HG03039 (cell line): ENCODE measurements around the gene CRHR1.
"Not testable (repeated sequence)": the region's sequence is repeated elsewhere in the genome, so short reads cannot be mapped to it uniquely, and the experiment has no call there.

Experiments
- ATAC-seq: cut with Tn5 transposase; IDR thresholded peaks from one replicate; pipeline ENCODE4 v1.9.1; 2021; ENCODE audit warnings: mild to moderate bottlenecking, moderate library complexity; ENCODE audit not compliant: unreplicated experiment

The CRHR1 gene

DNA sequence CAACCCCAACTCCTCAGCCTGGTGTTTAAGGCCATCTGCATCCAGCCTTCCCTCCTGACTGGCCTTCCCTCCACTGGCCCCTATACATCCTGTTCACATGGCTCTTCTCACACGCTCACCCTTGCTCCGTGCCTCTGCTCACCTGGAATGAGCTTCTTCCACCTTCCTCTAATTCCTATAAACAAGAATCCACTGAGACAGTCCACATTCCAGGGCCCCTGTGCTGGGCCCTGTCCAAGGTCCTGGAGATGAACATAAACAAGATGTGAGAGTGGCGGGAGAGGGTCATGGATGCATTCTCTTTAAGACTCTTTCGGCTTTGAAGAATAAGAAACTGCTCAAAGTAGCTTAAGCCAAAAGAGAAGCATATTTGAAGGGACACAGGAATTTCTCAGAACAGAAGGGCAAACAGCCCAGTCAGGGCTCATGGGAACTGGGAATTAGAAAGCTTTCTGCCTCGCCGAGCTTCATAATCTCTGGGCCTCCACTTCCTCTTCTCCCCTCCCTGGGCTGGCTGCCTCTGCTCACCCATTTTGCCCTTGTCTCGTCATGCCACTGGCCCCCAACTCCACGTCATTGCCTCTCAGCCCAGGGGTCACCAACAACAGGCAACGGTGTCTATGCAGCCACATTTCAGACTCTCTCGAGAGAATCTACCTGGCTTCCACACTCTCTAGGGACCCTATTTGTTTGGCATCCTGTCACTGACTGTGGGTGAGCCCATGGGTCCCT, 74.0 kb downstream of the CRHR1 start:
- no peak for ATAC-seq

DNA sequence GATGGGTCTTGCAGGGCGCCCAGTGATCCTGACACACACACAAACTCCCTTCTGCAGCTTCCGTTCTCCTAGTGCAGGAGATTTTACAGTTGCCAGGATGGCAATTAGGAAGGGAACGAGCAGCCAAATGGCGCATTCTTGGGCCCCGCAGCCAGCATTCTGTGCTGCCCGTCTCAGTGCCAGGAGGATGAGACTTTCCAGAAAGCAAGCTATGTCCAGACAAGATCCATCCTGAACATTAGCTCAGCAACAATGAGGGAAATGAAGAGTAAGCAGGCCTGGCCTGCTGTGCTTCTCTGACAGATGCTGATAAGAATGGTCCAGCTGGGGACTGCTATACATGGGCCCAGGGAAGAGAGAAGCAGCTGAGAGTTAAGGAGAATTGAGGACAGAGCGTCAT, 77.0 kb downstream of the CRHR1 start:
- ATAC-seq, result no peak

DNA sequence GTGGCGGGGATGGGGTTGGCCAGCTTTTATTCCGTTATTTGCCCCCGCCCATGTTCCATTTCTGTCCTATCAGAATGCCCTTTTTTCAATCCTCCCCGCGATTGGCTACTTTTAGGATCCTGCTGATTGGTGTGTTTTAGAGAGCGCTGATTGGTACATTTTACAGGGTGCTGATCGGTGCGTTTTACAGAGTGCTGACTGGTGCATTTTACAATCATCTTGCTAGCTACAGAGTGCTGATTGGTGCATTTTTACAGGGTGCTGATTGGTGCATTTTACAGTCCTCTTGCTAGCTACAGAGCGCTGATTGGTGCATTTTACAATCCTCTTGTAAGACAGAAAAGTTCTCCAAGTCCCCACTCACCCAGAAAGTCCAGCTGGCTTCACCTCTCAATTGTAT, 78.0 kb downstream of the CRHR1 start:
- ATAC-seq, result not testable (repeated sequence)

DNA sequence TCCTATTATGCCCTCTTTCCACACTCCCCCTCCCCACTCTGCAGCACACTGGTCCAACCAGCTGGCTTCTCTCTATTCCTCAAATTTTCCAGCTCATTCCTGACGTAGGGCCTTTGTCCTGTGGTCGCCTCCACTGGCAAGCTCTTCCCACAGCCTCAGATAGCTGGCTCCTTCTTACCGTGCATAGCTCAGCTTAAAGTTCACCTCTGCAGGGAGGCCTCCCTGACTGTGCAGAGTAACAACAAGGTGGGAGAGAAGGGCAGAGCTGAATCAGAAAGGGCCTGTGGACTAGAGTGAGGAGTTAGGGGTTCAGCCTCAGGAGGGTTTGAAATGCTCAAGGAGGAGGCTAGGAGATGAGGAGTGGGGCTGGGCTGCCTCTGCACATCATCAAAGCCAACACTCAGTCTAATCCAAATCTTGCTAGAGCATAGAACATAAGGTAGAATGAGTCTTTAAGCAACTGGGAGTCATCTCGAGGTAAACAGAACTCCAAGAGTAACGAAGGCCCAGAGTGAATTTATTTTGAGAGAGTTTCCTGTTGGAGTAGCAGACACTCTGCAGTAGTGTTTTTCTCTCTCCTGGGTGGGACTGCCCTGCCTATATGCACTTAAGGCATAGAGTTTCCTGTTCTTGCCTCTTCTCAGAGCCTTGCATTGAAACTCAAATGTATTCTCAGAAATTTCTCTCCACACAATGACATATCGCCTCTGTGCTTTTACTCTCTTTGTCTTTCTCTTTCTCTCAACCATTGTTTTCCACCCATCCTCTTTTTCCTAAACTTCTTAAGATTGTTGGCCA, 79.9 kb downstream of the CRHR1 start:
- ATAC-seq, result no peak

DNA sequence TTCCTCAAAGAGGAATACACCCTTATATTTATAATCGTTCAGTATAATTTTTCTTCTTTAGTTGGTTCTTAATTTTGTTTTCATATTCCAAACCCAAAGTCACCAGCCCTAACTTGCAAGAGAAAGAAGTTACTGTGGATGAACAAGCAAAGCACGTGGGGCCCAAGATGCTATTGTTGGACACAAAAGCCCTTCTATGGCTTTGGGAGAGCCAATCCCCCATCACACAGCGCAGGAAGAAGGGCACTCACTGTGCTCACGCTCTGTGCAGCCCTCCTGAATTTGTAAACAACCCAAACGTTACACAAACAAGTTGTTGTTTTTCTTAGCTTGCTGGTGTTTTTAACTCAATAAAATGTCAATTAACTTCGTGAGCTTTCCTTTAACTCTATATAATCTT, 83.1 kb downstream of the CRHR1 start:
- ATAC-seq, result no peak

DNA sequence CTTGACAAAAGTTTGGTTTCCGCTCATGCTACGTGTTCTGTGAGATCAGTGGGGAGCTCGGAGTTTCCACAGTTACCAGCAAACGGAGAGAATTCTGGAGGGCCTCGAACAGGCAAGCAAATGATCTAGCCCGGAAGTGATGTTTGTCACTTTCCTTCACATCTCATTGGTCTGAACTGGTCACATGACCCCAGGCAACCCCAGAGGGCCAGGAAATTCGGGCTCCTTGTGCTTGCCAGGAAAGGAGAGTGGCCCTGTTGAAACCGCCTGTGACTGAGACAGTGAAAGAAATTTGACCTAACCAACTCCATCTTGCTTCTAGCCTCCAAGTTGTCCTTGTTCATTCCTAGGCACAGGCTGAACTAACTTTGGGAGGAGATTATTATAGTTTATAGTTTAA, 83.6 kb downstream of the CRHR1 start:
- ATAC-seq, result no peak

DNA sequence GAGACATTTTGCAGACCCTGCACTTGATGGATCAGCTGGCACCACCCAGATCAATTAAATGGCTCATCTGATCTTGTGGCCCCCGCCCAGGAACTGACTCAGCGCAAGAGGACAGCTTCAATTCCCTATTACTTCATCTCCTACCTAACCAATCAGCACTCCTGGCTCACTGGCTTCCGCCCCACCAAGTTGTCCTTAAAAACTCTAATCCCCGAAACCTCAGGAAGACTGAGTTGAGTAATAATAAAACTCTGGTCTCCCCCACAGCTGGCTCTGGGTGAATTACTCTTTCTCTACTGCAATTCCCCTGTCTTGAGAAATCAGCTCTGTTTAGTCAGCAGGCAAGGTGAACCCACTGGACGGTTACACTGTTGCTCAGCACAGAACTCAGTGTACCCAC, 84.2 kb downstream of the CRHR1 start:
- no peak for ATAC-seq

DNA sequence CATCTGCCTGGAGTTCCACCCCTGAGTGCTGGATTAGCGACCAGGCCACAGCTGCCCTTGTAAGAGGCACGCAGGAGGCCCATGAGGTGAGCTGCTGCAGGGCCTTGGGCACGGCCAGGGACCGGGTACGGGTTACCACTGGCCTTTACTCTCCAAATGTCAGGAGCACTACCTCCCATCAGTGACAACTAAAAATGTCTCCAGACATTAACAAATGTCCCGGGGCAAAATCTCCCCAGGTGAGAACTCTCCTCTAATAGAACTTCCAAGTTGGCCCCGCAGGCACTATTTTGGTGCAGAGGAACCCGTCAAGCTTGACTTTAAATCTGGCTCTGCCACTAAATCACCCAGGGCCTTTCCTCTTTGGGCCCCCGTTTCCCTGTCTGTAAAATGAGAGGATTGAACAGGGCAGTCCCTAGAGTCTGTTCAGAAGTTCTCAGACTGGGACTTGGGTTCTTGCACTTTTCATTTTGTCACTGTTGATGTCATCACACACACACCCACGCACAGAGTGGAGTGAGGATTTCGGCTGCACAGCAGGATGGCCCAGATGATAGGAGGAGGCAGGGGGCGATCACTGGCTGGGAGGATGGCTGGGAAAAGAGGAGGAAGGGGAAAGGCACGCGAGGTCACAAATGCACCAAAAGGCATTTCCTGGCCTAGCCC, 85.7 kb downstream of the CRHR1 start:
- ATAC-seq, result no peak

DNA sequence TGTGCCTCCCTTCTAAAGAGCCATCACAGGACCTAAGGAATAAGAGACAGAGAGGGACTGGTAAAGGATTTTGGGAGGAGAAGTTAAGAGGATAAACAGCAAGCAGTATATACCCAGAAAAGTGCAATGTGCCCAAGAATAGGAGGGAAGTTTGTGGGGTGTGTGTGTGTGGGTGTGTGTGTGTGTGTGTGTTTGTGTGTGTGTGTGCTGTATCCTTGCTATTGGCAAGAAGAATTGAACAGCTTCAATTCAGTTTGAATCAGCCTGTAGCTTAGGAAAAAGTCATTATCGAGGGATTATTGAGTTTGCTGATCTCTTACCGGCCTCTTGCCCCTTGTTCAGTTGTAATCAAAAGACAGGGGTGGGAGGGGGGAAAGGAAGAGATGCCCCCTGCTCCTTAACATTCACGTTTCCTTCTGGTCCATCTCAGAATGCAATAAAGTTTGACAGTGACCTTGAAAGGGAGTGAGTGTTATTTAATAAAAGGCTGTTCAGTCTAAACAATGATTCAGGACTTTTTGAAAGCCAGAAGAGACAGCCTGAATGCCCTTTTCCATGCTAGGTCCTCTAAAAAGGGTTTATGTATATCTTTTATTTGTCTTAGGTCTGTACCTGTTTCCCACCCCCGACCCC, 86.3 kb downstream of the CRHR1 start:
- no peak for ATAC-seq

DNA sequence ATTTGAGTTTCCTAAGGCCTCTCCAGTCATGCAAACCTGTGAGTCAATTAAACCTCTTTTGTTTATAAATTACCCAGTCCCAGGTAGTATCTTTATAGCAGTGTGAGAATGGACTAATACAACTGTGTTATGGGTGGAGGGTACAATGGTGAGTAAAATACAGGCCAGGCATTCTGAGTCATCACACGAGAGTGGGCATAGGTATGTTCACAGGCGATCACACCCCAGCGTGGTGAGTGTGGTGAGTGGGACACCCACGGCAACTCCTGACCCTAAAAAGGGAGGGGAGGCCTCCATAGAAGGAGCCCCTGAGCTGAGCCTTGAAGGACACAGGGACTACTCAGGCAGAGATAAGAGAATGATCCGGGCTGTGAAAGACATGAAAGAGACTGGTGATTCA, 87.6 kb downstream of the CRHR1 start:
- no peak for ATAC-seq

DNA sequence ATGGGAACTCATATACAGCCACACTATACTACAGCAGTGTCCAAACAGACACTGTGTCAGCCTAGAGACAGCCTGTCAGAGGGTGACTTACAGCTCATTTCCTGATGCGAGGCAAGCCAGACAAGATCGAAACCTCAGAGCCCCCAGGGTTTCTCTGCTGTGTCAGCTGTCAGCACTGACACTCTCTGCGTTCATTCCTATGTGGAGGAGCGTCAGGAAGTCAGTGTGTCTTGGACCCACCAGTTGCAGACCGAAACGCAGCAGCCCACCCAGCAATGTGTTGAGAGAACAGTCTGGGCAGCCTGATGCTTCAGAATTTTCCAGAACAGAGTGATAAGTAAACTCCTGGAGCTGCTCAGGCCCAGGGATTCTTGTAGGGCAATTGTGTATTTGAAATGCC, 89.6 kb downstream of the CRHR1 start:
- no peak for ATAC-seq

DNA sequence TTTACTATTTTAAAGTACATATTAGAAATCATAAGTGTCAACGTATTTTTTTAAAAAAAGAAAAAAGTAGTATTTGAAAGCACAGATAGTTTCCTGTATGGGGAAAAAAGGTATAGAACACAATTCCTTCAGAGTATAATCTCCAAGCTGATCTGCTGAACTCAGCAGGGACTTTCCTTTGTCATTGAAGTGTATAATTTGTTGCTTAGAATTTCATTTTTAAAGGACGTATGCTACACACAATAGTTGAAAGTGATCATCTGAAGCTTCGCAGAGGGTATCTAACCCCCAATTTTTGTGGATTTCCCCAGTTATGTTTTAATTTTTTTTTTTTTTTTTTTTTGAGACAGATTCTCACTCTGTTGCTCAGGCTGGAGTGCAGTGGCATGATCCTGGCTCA, 90.0 kb downstream of the CRHR1 start:
- ATAC-seq, result no peak

DNA sequence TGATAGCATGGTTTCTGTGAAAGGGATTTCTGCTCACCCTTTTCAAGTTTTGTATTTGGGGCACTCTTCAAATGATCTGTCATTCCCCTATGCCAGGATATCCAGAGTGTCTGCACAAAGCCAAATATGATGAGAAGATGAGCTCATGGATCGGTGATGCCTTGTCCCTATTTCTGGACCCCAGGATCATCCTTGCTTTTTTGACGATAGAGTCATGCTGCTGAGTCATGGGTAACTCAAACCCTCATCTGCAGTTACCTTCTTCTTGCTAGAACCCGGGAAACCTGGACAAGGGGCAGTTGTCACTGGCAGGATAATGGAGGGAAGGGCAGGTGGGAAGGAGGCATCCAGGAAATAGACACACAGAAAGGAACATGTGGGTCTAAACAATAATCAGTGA, 92.4 kb downstream of the CRHR1 start:
- no peak for ATAC-seq

DNA sequence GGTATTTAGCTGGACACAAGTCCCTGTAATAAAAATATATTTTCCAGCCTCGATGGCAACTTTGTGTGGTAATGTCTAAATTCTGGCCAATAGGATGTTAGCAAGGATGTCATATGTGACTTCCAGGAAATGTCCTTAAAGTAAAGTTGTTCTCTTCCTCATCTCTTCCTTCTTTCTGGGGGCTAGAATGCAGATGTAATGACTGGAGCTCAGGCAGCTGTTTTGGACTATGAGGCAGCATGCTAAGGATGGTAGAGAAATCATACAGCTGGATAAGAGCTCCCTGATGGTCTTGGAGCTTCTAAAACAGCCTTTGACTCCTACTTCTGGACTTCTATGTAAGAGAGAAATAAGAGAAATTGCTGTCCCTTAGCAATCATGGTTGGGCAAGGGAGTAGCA, 93.3 kb downstream of the CRHR1 start:
- ATAC-seq, result no peak

DNA sequence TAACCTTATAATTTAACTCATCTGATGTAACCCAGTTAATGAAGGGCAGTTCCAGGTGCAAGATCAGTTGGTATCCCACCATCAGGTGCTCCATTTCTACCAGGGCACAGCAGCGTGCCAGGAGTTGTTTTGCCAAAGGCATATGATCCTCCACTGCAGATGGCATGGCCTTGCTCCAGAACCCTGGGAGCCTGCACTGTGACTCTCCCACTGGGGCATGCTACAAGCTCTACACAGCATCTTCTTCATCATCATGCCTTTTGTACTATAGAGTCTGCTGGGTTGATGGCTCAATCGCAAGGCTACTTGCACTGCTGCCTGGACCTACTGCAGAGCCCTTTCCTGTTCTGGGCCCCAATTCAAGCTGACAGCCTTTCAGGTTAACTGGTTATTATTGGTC, 98.9 kb downstream of the CRHR1 start:
- ATAC-seq, result no peak
